Measurements from ENCODE around the gene DLD.
"Not testable (repeated sequence)": the region's sequence is repeated elsewhere in the genome, so short reads cannot be mapped to it uniquely, and the experiment has no call there.

The DLD gene

DNA sequence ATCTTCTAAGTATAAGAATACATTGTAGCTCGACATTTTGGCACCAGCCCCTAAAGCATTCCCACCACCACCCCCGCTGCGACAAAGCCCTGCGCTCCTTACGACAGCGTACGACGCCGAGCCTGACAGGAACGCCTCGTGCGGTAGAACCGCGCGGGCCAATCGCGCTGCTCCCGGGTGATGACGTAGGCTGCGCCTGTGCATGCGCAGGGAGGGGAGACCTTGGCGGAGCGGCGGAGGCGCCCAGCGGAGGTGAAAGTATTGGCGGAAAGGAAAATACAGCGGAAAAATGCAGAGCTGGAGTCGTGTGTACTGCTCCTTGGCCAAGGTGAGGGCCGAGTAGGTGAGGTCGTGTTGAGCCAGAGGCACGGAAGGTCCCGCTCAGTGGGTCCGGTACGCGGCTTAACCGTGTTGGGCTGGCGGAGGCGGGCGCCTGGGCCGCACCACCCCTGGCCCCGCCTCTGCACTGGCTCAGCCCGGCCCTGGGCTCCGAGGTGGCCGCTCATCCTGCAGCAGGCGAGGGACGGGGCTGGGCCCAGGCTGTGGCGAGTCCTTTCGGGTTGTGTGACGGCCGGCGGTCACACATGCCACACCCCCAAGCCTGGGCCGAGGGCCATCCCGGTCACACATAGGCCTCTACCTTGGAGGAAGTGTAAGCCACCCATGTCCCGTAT is at the start of gene DLD:
Gene DLD (plus strand): TSS at position 222 of the 674 bp plus-strand sequence. CDS start 68 bp downstream, at position 290.
- peak; percentile 88 to 92 for DNase-seq (ENCODE audit: low read depth in 2 of 2)

GRCh38 chr7:107842213-107842612 is 48.8 kb upstream of the DLD start:
- DNase-seq (ENCODE audit: low read depth in 2 of 2), result no peak

DNA sequence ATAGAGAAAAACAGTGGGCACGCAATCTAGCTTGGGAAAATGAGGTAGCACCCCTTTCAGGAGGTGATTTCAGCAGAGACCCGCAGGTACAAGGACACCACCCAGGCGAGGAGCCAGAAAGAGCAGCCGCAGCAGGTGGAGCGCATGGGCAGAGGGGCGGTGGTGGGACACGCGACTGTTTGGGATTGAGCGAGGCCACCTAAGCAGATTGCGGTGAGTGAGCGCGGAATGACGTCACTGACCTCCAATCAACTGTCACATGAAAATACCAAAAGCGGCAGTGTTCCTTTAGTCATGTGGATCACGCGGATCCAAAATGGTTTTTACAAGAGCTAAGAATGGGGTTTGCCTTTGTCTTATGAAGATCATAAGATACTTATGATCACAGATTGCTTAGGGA is 47.8 kb upstream of the DLD start:
- DNase-seq (ENCODE audit: low read depth in 2 of 2), result no peak

GRCh38 chr7:107846324-107846723 is 44.7 kb upstream of the DLD start:
- no peak for DNase-seq (ENCODE audit: low read depth in 2 of 2)

- DNase-seq (ENCODE audit: low read depth in 2 of 2), result no peak
These were observed 43.7 kb upstream of the DLD start for GRCh38 chr7:107847168-107847835.

DNA sequence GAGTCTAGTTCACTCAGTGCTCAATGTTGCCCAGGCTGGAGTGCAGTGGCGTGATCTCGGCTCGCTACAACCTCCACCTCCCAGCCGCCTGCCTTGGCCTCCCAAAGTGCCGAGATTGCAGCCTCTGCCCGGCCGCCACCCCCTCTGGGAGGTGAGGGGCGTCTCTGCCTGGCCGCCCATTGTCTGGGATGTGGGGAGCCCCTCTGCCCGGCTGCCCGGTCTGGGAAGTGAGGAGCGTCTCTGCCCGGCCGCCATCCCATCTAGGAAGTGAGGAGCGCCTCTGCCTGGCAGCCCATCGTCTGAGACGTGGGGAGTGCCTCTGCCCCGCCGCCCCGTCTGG is 43.2 kb upstream of the DLD start:
- DNase-seq (ENCODE audit: low read depth in 2 of 2), result not testable (repeated sequence)

- not testable (repeated sequence) for DNase-seq (ENCODE audit: low read depth in 2 of 2)
These were observed 42.8 kb upstream of the DLD start for GRCh38 chr7:107848211-107848610.

- no peak for DNase-seq (ENCODE audit: low read depth in 2 of 2)
These were observed 40.8 kb upstream of the DLD start for GRCh38 chr7:107850216-107850615.

DNA sequence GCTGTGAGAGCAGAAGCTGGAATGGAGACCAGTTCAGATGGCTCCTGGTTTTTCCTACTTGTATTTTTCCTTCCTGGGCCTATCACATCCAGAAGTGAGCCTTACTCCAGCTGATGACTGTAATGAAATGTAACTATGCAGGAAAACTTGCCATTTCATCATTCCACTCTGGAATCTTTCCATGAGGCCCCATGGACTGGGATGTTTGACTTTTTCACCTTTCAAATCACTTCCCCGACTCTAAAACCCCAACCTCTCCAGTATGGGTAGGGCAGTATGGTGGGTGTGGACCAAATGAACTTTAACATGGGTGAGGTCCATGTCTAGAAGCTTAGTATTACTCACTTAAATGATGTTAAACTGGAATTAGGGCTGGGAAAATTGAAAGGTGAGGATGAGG is 40.3 kb upstream of the DLD start:
- DNase-seq (ENCODE audit: low read depth in 2 of 2), result no peak

DNA sequence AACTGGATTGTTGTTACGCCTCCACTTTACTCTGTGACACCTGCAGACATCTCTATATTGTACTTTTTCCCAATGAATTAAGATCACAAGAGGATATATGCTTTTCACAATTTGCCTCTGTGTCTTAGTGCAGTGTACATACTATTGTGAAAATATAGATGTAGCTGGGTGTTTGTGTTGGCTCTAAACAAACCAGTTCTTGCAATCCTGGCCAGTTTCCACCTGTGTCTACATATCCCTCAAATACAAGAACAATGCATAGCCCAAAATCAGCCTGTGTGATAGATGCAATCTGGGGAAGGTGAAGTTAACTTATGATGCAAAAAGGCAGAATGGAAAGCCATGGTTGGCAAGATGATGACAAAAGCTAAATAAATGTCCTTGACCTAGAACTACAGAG is 36.5 kb upstream of the DLD start:
- no peak for DNase-seq (ENCODE audit: low read depth in 2 of 2)

DNA sequence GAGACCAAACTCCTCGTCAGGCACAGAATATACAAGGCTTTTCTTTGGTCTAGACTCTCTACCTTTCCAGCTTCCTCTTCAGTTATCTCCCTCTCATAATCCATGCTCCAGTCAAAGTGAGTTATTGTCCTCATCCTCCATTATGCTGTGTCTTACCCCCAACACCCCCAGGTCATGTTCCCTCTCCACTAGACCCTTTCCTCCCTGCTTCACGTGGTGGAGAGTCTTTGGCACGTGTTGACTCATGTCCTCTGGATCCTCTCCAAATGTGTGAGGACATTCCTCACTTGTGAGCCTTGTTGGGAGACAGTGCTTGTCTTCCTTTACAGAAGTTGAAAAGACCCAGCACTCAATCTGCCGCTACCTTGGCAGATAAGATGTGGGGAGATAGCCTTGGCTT is 36.0 kb upstream of the DLD start:
- DNase-seq (ENCODE audit: low read depth in 2 of 2), result no peak

DNA sequence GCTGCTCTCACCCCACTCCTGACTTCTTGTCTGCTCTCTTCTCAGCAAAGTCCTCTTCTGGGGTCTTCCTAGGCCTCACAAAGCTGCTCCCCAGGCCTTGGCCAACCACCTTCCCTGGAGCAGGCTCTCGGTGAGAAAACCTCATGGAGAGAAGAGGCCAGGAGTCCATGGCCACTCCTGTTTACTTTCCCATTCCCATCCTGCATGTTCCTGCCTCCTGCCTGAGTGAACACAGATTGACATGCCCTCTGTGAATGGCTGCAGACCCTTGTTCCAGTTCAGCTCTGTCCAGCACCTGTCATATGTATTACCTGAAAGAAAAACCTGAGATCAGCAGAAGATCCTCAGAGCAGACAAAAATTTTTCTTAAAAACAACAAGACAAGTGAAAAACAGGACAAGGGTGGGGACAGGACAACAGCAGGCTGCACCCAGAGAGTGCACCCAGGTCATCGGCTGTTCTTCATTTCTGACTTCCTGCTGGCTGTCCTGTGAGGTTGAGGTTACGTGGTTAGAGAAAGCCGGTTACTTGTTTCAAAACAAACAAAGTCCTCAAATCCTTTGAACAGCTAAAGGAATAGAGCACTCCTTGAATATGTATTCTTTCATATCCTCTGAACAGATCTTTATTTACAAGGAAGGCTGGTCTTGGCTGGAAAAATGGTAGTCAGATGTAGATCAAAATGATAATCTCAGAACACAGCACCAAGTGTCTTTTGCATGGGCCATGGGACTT is 34.0 kb upstream of the DLD start:
- DNase-seq (ENCODE audit: low read depth in 2 of 2), result no peak

DNA sequence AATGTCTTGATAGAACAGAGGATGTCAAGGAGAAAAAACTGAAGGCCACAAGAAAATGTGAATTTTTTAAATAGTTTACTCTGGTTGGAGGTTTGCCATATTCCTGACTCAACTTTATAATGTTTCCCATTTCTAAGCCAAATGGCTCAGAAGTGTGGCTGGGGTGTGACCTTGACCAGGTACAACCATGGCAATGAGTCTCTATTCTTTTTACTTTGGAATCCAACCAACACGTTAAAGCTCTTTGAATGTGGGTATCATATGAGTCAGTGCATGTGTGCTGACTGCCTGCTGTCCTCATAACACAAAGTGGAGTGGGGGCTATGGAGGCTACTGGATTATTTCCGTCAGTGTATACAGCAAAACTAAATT is 33.5 kb upstream of the DLD start:
- DNase-seq (ENCODE audit: low read depth in 2 of 2), result no peak

DNA sequence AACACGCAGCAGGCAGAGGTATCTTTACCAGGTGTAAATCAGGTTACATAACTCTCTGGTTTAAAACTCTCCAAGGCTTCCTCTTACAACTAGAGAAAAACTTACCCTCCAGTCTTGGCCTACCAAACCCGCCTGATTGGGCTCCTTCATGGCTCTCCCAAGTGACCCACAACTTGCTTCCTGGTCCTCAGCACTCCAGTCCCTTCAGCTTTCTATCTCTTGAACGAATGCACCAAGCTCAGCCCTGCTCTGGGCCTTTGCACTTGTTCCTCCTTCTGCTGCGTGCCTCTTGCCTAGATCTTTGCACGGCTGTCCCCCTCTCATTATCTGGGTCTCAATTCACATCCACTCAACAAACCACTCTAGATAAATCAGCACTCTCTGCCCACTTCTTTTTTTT is 32.7 kb upstream of the DLD start:
- no peak for DNase-seq (ENCODE audit: low read depth in 2 of 2)

DNA sequence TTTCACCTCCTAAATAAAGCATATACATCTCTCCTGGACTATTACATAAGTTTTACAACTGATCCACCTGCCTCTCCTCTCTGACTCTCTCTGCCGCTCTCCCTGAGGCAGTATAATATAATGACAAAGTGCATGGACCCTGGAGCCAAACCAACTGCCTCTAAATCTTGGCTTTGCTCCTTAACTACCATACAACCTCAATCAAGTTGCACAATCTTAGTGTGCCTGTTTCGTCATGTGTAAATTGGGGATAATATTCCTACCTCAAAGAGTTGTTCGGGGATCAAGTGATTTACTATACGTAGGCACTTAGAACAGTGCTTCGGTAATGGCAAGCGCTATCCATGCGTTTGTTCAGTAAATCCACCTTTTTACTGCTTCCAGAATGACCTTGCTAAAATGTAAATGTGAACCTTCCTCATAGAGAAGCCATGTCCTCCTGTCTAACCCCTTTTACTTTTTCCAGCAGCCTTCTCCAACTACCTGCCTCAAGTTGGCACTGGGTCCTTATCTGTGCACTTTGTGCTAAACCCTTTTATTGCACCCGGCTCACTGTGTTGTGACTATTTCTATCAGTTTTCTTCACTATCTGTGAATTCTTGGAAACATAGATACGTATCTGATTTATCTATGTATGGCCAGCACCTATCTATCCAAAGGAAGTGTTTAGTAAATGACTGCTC is 30.6 kb upstream of the DLD start:
- no peak for DNase-seq (ENCODE audit: low read depth in 2 of 2)

- DNase-seq (ENCODE audit: low read depth in 2 of 2), result no peak
These were observed 29.9 kb upstream of the DLD start for GRCh38 chr7:107860981-107861652.

GRCh38 chr7:107865956-107866775 is 24.8 kb upstream of the DLD start:
- no peak for DNase-seq (ENCODE audit: low read depth in 2 of 2)

- no peak for DNase-seq (ENCODE audit: low read depth in 2 of 2)
These were observed 23.0 kb upstream of the DLD start for GRCh38 chr7:107867858-107868466.

GRCh38 chr7:107870427-107871000 is 20.5 kb upstream of the DLD start:
- DNase-seq (ENCODE audit: low read depth in 2 of 2), result no peak

DNA sequence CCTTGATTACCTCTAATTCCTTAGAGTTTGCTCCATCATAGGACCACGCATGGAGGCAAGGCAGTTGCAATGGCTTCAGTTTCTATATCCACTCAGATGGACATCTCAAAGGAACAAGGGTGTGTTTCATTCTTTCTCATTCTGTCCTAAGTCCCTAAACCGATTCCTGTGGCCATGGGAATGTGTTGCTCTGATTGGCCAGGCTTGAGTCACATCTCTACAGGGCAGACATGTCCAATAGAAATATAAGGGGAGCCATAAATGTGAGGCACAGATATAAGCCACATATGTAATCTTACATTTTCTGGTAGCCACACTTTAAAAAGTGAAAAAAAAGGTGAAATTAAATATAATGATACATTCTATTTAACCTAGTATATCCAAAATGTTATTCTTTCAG is 16.9 kb upstream of the DLD start:
- no peak for DNase-seq (ENCODE audit: low read depth in 2 of 2)

Data from stimulated activated CD4-positive, alpha-beta T cell treated with anti-CD3 and anti-CD28 coated beads, Interleukin-15, amount 100 ng/mL, for 48 hours (primary cell).